Endothelial cell of umbilical vein (primary cell): ENCODE measurements around the gene DDX42. TPM values are rescaled to one million over a fixed set of nuclear protein-coding genes. Genes with fewer than 3 reads are reported as not detected.
A peak's percentile ranks its signal among the peaks of the same experiment; 100 is the strongest.

Experiments used
- BruUV-seq: library from RNA; stranded (reverse); fragments of 400-500 nt; replicated peaks from 2 replicates; lab custom pipeline; 2021; lab: Mats Ljungman, UMichigan
- CTCF ChIA-PET: fragments of 300-600, 350-600 bp; sonication (Branson Sonifier 250); formaldehyde crosslinking; loops from one replicate; lab custom pipeline; 2021; ENCODE audit warnings: antibody characterized with exemption, inconsistent platforms; lab: Charles Lee
- POLR2A ChIA-PET: fragments of 300-600, 350-600 bp; sonication (Branson Sonifier 250); formaldehyde crosslinking; loops from one replicate; lab custom pipeline; 2021; ENCODE audit warnings: antibody characterized with exemption, inconsistent platforms; lab: Charles Lee
- DNase-seq: peaks from one replicate; pipeline ENCODE4 v3.0.0-alpha.2; 2011; ENCODE audit warnings: low read depth, low spot score
- FAIRE-seq: peaks from 2 replicates; lab custom pipeline; 2011; peaks lifted over from hg19 to GRCh38; lab: Jason Lieb, UNC
- H2AFZ ChIP-seq: 2 replicates; pipeline ENCODE4 v1.6.0; 2012; ENCODE audit warnings: low read depth, low read length, control low read depth, inconsistent platforms
- H3K27ac ChIP-seq: 2 replicates; pipeline ENCODE4 v1.5.1; 2011; ENCODE audit warnings: low read depth, mild to moderate bottlenecking, control low read depth, low read length, moderate library complexity; ENCODE audit not compliant: insufficient read depth
- H3K27me3 ChIP-seq, 2 experiments: 2 replicates each; pipeline versions ENCODE4 v1.6.0 to v1.6.1; 2011; ENCODE audit warnings: low read length in 2 of 2, mixed read lengths in 1 of 2; ENCODE audit not compliant: control insufficient read depth in 2 of 2, insufficient read depth in 2 of 2
- H3K36me3 ChIP-seq, 2 experiments: 2 replicates in 1 of 2; 3 replicates in 1 of 2; pipeline ENCODE4 v1.5.1; 2011; ENCODE audit warnings: low read length in 2 of 2, mild to moderate bottlenecking in 1 of 2, moderate library complexity in 1 of 2; ENCODE audit not compliant: control insufficient read depth in 2 of 2, insufficient read depth in 2 of 2; ENCODE audit errors: extremely low read depth in 1 of 2
- H3K4me1 ChIP-seq: 3 replicates; pipeline ENCODE4 v1.5.1; 2011; ENCODE audit warnings: mild to moderate bottlenecking, low read length; ENCODE audit not compliant: control insufficient read depth, insufficient read depth; ENCODE audit errors: extremely low read depth
- H3K4me2 ChIP-seq: 2 replicates; pipeline ENCODE4 v1.6.1; 2011; ENCODE audit warnings: low read length, control low read depth, mixed read lengths; ENCODE audit not compliant: insufficient read depth
- H3K4me3 ChIP-seq, 3 experiments: fragments of 200-600 bp in 1 of 3; sonication (generic), shearing (Covaris generic) in 1 of 3; replicated peaks in 1 of 3; 2 replicates each; pipeline ENCODE4 v1.5.1; 2011 to 2016; ENCODE audit warnings: control low read depth in 3 of 3, low read length in 3 of 3, mild to moderate bottlenecking in 2 of 3, inconsistent platforms in 1 of 3, low read depth in 1 of 3, moderate library complexity in 1 of 3; ENCODE audit not compliant: insufficient read depth in 1 of 3
- H3K79me2 ChIP-seq: 2 replicates; pipeline ENCODE4 v1.6.0; 2012; ENCODE audit warnings: low read length, inconsistent platforms; ENCODE audit not compliant: control insufficient read depth, insufficient read depth
- H3K9ac ChIP-seq: replicated peaks from 2 replicates; pipeline ENCODE3; 2011; ENCODE audit warnings: low read length, control low read depth; ENCODE audit not compliant: insufficient read depth; ENCODE audit errors: extremely low read depth
- H3K9me1 ChIP-seq: replicated peaks from 3 replicates; pipeline ENCODE4 v1.6.0; 2011; ENCODE audit warnings: mild to moderate bottlenecking, low read length; ENCODE audit not compliant: control insufficient read depth, insufficient read depth; ENCODE audit errors: extremely low read depth
- H3K9me3 ChIP-seq: replicated peaks from 2 replicates; pipeline ENCODE4 v1.5.1; 2012; ENCODE audit warnings: low read length, inconsistent platforms; ENCODE audit not compliant: control insufficient read depth, insufficient read depth
- H4K20me1 ChIP-seq: replicated peaks from 2 replicates; pipeline ENCODE3; 2011; ENCODE audit warnings: mild to moderate bottlenecking, low read length; ENCODE audit not compliant: control insufficient read depth, insufficient read depth; ENCODE audit errors: extremely low read depth
- CTCF ChIP-seq, 2 donors: IDR thresholded peaks; 1 replicate in 1 of 2; 2 replicates in 1 of 2; pipeline ENCODE4 v1.5.1; 2011; ENCODE audit warnings: low read length in 2 of 2, mild to moderate bottlenecking in 2 of 2, moderate library complexity in 2 of 2, control low read depth in 1 of 2, inconsistent platforms in 1 of 2, low read depth in 1 of 2; ENCODE audit not compliant: insufficient read depth in 1 of 2; ENCODE audit errors: extremely low read depth in 1 of 2
- EZH2 ChIP-seq: IDR thresholded peaks from 2 replicates; pipeline ENCODE4 v1.6.1; 2012; ENCODE audit warnings: borderline replicate concordance, low read depth, mild to moderate bottlenecking, moderate library complexity, low read length, inconsistent platforms; ENCODE audit not compliant: severe bottlenecking
- FOS ChIP-seq: IDR thresholded peaks from 2 replicates; pipeline ENCODE4 v1.6.1; 2011; ENCODE audit warnings: mild to moderate bottlenecking, low read length, moderate library complexity, borderline replicate concordance; ENCODE audit not compliant: insufficient read depth
- GATA2 ChIP-seq: IDR thresholded peaks from 2 replicates; pipeline ENCODE4 v1.7.0; 2011; ENCODE audit warnings: low read depth, mild to moderate bottlenecking, moderate library complexity, mixed read lengths, low read length; ENCODE audit not compliant: insufficient read length, insufficient read depth
- JUN ChIP-seq: IDR thresholded peaks from 2 replicates; pipeline ENCODE4 v1.6.1; 2011; ENCODE audit warnings: borderline replicate concordance, low read depth; ENCODE audit not compliant: insufficient read length, insufficient read depth
- MAX ChIP-seq: IDR thresholded peaks from 2 replicates; pipeline ENCODE4 v1.6.1; 2011; ENCODE audit not compliant: insufficient read depth, insufficient read length
- MYC ChIP-seq: IDR thresholded peaks from one replicate; pipeline ENCODE4 v1.6.1; 2011; ENCODE audit warnings: mild to moderate bottlenecking, low read depth, low read length
- POLR2A ChIP-seq: IDR thresholded peaks from 2 replicates; pipeline ENCODE4 v1.6.1; 2012; ENCODE audit warnings: low read depth, mild to moderate bottlenecking, control low read depth, low read length
- POLR2AphosphoS5 ChIP-seq: IDR thresholded peaks from 2 replicates; pipeline ENCODE4 v1.6.1; 2012; ENCODE audit warnings: low read depth, mild to moderate bottlenecking, control low read depth, low read length, moderate library complexity; ENCODE audit not compliant: insufficient read depth
- dilution Hi-C: fragments of 300-500 bp; cut with MboI; formaldehyde crosslinking; loops from one replicate; pipeline ENCODE4 v1.15.0; 2019; ENCODE audit warnings: low sequenced_read_pairs; ENCODE audit not compliant: extremely low pct_ligation_motif_present
- intact Hi-C: fragments of 100-400 bp; cut with micrococcal nuclease; formaldehyde crosslinking; loops from one replicate; pipeline ENCODE4 v1.10.0; 2022
- polyA plus RNA-seq, 4 experiments: library from polyadenylated mRNA; depleted of rRNA in 3 of 4; stranded (reverse) in 3 of 4; unstranded in 1 of 4; fragments of >200 nt; gene quantifications; 2 replicates each; pipeline versions ENCODE4 v1.2.1 to v1.2.3, GENCODE V29; 2011 to 2012; ENCODE audit warnings: missing spikeins in 1 of 4
- total RNA-seq: library from RNA; stranded (reverse); gene quantifications from 2 replicates; pipeline ENCODE4 v1.2.3, GENCODE V29; 2021

DDX42 gene
- total and polyA plus RNA-seq, 2 donors (not counting 3 experiments of a cell fraction or from before 2014, with no cell fraction given): 48.1 to 124 TPM

GRCh38 chr17:63827002-63827800 is 53.2 kb downstream of the DDX42 start, which contains the start of the genes FTSJ3 and PSMC5:
TSS of gene FTSJ3 (minus strand) at chr17:63827663. CDS start at chr17:63826902, 761 bp downstream.
TSS of gene PSMC5 (plus strand) at chr17:63827431. CDS start at chr17:63827491, 60 bp downstream.
- H3K27ac ChIP-seq: peak within 1 kb of the TSS; percentile 92
- H3K4me2 ChIP-seq: peak within 1 kb of the TSS; percentile 89
- ChIA-PET POLR2A (interaction anchor here (1.3 kb wide), 1 partner anchor 129 kb away, joined by 4 read pairs; no protein-coding TSS in a partner anchor), CTCF (interaction anchor here (1.1 to 1.4 kb wide), 3 partner anchors 7 to 85 kb away, joined by 3 to 4 read pairs (median 3); no protein-coding TSS in a partner anchor)
- intact Hi-C loops: loop anchor here (1.0 to 10.0 kb wide), 4 partner anchors 14 to 1252 kb away; partner anchors contain the start of genes CYB561 and DDX42
- no peaks in the 10 kb centered on the region for H3K27me3 ChIP-seq
- H4K20me1 ChIP-seq: no peaks in the 10 kb centered on the region
- FAIRE-seq (peak; percentile 100), DNase-seq (peak; percentile 97)
- H2AFZ ChIP-seq: peak within 1 kb of the TSS; percentile 60
- H3K9ac ChIP-seq: peak within 1 kb of the TSS; percentile 86
- TF ChIP-seq MYC: no peak
- no peak for TF ChIP-seq FOS
- peak; percentile 77 for TF ChIP-seq POLR2A
- TF ChIP-seq JUN: no peak
- peak; percentile 45 for TF ChIP-seq MAX
- TF ChIP-seq EZH2: no peak
- peak in 1 of 2 donors; percentile 57 for TF ChIP-seq CTCF (IDR thresholded peaks at IDR 0.05; ENCODE audit: extremely low read depth in 1 of 2, insufficient read depth in 1 of 2, low read depth in 1 of 2, low read length in 2 of 2)
- TF ChIP-seq GATA2: no peak
- TF ChIP-seq POLR2AphosphoS5: peak; percentile 58
- BruUV-seq: no TSS peak
- H3K4me1 ChIP-seq: peaks cover 23% of the 10 kb centered on the region
- H3K4me3 ChIP-seq: peak within 1 kb of the TSS; percentile 47 to 81 (median 72)
- peaks cover 42% of the 10 kb centered on the region for H3K79me2 ChIP-seq
- H3K9me1 ChIP-seq: no peaks in the 10 kb centered on the region
- H3K36me3 ChIP-seq: peaks cover 46 to 55% of the 10 kb centered on the region in 2 experiments
- H3K9me3 ChIP-seq: no peaks in the 10 kb centered on the region
- dilution Hi-C loops: no loop called here
